SIG-M5 treated with dmso at 0.1 percent for 504 hours (cell line): Measurements from ENCODE around the gene GSTM3.
"Not testable (repeated sequence)": the region's sequence is repeated elsewhere in the genome, so short reads cannot be mapped to it uniquely, and the experiment has no call there.

Experiments
- DNase-seq: peaks from one replicate; lab custom pipeline; 2025; ENCODE audit not compliant: unreplicated experiment; lab: John Stamatoyannopoulos, UW

The GSTM3 gene

DNA sequence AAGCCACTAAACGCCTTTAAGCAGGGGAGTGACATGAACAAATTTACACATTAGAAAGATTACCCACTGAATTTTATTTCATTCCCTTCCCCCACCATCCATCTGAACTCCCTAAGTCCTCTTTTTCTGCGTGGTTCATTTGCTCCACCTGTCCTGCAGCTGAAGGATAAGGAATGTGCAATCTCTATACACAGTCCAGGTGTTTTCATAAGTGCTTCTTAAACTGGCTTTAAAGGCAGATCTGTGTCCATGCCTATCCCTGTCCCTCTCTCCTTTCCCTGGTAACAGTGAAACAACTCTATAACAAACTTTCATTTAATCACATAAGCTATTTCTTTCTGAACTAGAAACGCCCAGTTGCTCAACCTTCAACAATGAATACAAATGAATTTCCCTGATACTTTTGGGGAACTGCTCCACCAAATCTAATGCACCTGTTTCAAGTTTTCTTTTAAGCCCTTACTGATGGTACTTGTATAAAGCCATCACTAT, 8.4 kb downstream of the GSTM3 start:
- no peak for DNase-seq

- DNase-seq: no peak
Measured at GRCh38 chr1:109730666-109731065, 10.2 kb downstream of the GSTM3 start.

DNA sequence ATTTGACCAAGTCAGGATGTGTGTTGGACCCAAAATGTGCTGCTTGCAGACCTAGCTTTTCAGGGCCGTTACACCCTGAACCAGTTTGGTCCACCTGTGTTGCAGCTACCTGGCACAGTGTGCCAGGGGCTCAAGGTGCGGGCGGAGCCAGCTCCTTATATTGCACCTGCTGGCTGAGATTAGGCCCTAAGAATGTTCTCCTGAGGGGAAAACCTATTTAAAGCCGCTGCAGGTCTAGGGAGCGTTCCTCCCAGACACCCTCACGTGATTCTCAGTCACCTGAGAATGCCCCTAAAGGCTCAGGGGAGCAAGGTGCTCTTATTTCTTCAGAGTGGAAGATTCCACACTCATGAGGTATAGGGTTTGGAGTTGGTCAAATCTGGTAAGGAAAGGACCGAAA, 12.0 kb downstream of the GSTM3 start:
- DNase-seq: no peak

DNA sequence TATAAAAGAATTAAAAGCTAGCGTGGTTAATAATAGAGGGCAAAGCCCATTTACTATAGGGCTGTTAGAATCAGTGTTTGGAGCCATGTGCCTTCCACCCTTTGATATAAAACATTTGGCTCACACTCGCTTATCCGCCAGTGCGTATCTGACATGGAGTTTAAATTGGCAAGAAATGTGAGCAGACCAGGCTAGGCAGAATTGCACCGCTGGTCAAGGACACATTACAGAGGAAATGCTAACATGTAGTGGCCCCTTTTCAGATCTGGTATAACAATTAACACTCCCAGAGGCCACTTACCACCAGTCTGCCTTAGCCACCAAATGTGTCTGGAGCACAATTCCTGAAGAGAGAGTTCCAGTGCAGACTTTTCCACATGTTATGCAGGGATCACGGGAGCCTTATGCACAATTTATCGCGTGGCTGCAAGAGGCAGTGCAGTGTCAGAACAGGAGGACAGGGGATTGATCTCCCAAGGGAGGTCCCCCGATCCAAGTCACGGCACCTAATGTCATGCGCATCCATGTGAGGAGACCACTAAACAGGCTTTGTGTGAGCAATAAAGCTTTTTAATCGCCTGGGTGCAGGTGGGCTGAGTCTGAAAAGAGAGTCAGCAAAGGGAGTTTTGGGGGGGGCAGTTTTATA, 14.0 kb downstream of the GSTM3 start:
- no peak for DNase-seq

DNA sequence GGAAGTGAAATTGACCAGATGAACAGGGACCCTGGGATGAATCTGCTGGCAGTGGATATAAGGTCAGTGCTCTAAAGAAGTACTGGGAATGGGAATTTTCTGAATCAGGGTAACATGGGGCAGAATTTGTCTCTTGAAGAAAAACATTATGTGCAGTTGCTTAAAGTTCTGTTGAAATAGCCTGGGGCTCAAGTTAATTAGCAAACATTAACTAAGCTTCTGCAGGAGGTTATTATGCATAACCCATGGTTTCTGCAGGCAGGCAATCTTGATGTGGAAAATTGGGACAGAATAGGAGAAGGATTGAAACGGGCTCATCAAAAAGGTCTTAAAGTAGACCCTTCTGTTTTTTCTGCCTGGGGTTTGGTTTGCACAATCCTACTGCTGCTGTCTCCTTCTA, 14.8 kb downstream of the GSTM3 start:
- DNase-seq: no peak

DNA sequence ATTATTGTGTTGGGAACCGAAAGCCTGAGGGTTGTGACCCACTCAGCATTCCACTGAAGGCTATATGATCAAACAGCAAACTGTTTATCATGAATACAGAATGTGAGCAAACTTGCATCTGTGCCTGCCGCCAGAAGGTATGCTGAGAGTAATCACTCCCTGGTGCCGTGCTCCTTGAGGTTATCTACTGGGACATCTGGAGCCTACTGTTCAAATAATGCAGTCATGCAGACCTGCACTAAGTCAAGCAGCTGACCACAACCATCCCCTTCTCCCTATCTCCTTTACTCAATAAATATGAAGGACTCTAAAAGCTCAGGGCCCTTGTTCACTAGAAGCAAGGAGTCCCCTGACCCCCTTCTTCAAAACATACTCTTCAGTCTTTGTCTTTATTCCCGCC, 15.3 kb downstream of the GSTM3 start:
- DNase-seq: peak; percentile 38

DNA sequence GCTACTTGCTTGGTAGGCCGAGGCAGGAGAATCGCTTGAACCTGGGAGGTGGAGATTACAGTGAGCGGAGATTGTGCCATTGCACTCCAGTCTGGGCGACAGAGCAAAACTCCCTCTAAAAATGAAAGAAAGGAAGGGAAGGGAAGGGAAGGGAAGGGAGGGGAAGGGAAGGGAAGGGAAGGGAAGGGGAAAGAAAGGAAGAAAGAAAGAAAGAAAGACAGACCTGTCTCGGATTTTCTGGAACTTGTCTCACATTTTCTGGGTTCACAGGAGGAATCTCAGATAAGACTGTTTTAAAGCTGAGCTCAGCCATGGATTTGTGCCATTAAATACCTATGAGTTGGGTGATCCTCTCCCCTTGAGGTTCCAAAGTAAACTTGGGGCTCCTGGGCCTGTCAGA, 15.9 kb downstream of the GSTM3 start:
- no peak for DNase-seq

GRCh38 chr1:109722908-109723691, 17.7 kb downstream of the GSTM3 start:
- DNase-seq: no peak

GRCh38 chr1:109721971-109722370, 18.9 kb downstream of the GSTM3 start:
- no peak for DNase-seq

- no peak for DNase-seq
Measured at GRCh38 chr1:109721042-109721441, 19.8 kb downstream of the GSTM3 start.

- no peak for DNase-seq
Measured at GRCh38 chr1:109719337-109719837, 21.5 kb downstream of the GSTM3 start.

DNA sequence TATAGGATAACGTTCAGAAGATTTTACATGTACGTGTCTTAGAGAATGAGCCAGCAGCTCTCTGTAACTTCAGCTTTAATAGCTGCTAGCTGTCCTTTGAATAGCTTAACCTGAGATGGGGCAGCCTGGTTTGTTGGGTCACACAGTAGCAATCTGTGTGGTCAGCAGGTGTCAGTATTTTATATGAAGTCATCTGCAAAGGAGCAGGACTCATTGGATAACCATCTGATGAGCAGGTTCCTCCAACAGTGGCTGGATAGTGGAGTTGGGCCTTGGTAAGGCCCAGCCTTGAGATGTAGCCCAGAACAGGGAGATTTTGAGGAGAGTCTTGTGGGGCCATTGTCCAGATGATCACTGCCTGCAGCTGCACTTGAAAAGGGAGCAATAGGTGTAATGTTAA, 22.3 kb downstream of the GSTM3 start:
- no peak for DNase-seq

GRCh38 chr1:109717729-109718128, 23.1 kb downstream of the GSTM3 start:
- no peak for DNase-seq

DNA sequence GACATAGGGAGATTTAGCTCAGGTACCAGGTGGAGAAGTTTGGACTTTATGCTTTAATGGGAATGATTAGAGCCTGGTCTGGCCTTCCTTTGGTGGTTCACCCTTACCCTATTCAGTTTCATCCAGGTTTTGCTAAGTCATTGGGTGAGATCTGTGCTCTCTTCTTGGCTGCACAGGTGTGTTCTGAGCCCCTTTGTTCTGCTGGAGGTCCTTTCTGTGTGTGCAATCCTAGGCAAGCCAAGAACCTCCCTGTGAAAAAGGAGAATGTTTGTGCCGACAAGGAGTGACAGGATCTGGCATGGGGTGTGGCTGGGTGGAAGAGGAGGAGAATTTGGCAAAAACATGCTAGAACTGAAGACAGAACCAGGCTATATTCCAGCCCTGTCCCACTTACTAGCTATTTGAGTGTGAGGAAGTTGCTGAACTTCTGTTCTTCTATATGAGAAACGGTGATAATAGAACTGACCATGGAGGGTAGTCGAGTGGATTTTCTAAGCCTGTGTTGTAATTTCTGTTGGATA, 24.2 kb downstream of the GSTM3 start:
- DNase-seq: no peak

GRCh38 chr1:109716121-109716520, 24.7 kb downstream of the GSTM3 start:
- DNase-seq: no peak

DNA sequence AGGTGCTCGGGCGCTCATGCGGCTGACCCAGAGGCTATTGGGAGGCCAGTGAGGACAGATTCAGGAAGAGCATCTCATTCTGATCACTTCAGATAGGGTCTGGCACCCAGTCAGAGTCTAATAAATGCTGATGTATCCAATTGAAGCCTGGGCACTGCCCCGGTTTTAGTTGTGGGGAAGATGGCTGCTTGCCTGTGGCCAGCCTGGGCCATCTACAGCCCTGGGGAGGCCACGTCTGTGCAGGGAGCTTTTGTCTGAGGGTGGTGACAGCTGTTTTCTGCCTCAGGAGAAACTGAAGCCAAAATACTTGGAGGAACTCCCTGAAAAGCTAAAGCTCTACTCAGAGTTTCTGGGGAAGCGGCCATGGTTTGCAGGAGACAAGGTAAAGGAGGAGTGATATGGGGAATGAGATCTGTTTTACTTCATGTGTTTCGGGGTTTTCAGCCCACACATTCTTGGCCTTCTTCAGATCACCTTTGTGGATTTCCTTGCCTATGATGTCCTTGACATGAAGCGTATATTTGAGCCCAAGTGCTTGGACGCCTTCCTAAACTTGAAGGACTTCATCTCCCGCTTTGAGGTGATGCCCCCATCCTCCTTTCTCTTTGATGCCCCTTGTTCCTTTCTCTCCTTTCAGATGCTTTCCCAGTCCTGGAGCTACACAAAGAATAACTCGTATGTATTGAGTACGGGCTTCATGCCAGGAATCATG, 26.0 kb downstream of the GSTM3 start:
- DNase-seq: no peak

DNA sequence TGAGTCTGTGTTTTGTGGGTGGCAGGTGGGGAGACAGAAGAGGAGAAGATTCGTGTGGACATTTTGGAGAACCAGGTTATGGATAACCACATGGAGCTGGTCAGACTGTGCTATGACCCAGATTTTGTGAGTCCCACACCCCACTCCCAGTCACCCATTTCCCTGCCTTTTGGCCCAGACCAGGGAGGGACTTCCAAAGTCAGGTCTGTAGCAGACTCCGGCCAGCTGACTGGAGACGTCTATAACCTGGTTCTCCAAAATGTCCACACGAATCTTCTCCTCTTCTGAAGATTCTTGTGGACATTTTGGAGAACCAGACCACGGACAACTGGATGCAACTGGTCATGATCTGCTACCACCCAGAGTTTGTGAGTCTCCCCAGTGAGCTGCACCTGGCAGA, 27.2 kb downstream of the GSTM3 start:
- DNase-seq: no peak

DNA sequence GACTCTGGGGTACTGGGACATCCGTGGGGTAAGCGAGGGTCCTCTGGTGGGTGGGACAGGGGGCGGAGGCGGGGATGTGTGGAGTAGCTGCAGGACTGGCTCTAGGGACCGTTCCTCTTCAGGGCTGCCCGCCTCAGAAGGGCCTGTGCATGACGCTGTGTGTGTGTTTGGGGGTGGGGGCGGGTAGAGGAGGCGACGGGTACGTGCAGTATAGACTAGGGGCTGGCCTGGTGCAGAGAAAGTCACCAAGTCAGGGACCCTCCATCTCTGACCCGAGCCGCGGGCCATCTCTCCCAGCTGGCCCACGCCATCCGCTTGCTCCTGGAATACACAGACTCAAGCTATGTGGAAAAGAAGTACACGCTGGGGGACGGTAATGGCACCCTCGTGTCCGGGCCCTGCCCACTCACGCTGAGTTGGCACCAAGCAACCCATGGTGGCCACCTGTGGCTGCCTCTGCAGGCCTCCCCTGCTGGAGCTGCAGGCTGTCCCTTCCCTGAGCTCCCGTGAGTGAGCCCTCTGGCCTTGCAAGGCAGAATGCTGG, 28.4 kb downstream of the GSTM3 start:
- no peak for DNase-seq

DNA sequence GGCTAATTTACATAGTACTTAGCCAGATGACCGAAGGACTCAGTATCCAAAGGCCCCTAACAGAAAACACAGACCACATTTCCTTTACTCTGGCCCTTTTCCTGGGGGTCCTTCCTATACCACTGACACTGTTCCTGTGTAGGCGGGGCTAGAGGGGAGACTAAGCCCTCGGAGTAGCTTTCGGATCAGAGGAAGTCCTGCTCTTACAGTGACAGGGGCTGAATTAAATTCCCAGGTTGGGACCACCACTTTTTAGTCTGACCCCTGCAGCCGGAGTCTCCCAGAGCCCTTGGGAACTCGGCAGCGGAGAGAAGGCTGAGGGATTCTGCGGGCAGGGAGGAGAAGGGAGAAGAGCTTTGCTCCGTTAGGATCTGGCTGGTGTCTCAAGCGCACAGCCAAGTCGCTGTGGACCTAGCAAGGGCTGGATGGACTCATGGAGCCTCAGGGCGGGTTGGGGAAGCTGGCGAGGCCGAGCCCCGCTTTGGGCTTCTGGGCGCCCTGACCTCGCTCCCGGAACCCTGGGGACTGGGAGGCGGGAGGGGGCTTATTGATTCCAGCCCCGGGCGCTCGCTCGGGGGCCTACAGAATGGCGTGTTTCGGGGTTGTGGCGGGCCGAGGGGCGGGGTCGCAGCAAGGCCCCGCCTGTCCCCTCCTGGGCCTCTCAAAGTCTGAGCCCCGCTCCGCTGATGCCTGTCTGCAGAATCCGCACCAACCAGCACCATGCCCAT, 29.1 kb downstream of the GSTM3 start, which contains the start of gene GSTM5:
Gene GSTM5 (plus strand): TSS at position 659 of the 728 bp plus-strand sequence. CDS start 62 bp downstream, at position 721.
- not testable (repeated sequence) for DNase-seq

DNA sequence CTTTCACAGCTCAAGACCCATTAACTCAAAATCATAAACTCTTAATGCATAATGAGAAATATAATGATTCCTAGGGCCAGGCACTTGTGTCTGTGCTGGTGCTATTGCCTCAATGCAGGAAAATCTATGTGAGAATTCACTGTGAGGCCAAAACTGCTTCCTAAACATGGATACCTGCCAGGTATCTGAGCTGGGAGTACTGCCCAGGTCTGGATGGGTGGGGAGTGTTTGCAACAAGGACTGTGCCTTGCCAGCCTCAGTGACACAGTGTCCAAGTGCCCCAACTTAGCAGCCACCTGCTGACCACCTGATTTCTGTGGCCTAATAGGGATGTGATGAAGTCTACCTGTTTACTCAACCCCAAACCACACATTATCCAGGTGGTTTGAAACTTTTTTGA, 31.0 kb downstream of the GSTM3 start:
- DNase-seq: not testable (repeated sequence)
